CMK (cell line): ENCODE data around the gene AP3S2.
A peak's percentile ranks its signal among the peaks of the same experiment; 100 is the strongest.
"Not testable (repeated sequence)": the region's sequence is repeated elsewhere in the genome, so short reads cannot be mapped to it uniquely, and the experiment has no call there.

ENCODE experiments used
- DNase-seq: peaks from one replicate; pipeline ENCODE4 v3.0.0-alpha.2; 2010; ENCODE audit warnings: low read depth

Gene AP3S2

GRCh38 chr15:89799918-89800498 is 93.8 kb downstream of the AP3S2 start:
- no peak for DNase-seq

DNA sequence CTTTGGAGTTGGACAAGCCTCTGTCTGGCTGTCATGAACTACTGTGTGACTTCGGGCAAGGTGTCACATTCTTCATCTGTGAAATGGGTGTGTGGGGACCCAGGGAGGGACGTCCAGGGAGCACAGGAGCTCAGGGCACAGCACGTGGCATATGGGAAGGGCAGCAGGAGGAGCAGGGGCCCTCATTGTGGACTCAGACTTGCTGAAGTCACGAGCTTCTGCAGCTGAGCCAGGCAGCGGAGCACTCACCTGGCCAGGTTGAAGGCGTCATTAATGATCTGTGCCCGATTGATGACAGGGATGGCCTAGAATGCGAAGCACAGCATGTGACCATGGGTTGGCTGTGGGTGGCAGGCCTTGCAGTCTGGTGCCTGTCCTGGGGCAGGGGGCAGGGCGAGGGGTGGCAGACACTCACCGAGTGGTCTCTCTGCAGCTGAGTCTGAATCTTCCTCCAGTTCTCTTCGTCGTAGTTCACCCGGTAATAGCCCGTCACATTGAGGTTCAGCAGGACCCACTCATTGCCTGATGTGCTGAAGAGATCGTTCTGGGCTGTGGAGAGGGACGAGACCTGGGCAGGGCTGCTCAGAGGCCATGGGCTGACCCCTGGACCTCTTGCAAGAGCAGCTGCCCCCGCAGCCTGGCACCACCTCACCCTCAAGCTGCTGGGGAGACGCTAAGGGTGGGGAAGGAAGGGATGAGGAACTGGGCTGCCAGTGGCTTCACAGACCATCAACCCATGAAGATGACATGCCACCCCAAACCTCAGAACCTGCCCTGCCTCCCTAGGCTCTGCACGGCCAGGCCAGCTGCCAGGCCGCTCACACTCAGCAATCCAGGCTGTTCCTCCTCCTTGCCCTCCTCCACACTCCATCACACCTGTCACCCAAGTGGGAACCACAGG is 94.5 kb downstream of the AP3S2 start:
- no peak for DNase-seq

- DNase-seq: no peak
These were observed 96.1 kb downstream of the AP3S2 start for GRCh38 chr15:89797678-89798201.

DNA sequence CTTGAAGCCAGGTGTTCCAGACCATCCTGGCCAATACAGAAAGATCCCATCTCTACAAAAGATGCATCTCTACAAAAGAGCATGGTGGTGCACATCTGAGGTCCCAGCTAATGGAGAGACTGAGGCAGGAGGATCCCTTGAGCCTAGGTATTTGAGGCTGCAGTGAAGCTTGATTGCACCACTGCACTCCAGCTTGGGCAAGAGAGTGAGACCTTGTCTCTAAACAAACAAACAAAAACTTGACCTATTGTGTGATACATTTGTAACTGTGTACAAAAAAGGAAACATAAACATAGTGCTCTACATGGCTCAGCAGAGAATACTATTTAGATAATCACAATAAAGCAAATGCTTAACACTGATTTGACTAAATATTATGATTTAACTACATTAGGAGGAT is 97.8 kb downstream of the AP3S2 start:
- no peak for DNase-seq

- no peak for DNase-seq
These were observed 99.1 kb downstream of the AP3S2 start for GRCh38 chr15:89794627-89795241.

GRCh38 chr15:89792106-89792805 is 101.5 kb downstream of the AP3S2 start:
- DNase-seq: no peak

- no peak for DNase-seq
These were observed 103.1 kb downstream of the AP3S2 start for GRCh38 chr15:89790661-89791060.

GRCh38 chr15:89790206-89790605 is 103.6 kb downstream of the AP3S2 start:
- no peak for DNase-seq

DNA sequence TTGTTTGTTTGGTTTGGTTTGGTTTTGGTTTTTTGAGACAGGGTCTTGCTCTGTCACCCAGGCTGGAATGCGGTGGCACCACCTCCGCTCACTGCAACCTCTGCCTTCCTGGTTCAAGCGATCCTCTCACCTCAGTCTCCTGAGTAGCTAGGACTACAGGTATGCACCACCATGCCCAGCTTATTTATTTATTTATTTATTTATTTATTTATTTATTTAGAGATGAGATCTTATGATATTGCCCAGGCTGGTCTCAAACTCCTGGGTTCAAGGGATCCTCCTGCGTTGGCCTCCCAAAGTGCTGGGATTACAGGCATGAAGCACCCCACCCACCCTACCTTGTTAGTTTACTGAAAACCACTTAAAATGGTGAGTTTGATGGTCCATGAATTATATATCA is 105.2 kb downstream of the AP3S2 start:
- not testable (repeated sequence) for DNase-seq

GRCh38 chr15:89787944-89788343 is 105.8 kb downstream of the AP3S2 start:
- no peak for DNase-seq

DNA sequence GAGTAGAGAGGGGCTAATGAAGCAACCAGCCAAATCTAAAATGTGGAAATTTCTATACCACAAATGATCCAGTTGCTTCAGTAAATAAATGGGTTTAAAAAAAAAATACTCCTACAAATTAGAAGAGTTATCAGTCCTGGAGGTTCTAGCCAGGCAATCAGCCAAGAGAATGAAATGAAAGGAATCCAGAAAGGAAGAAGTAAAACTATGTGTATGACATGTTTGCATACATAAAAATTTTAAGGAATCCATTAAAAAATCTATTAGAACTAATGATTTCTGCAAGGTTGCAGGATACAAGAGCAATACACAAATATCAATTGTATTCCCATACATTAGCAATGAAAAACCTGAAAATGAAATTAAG is 108.0 kb downstream of the AP3S2 start:
- DNase-seq: no peak

GRCh38 chr15:89785064-89785773 is 108.6 kb downstream of the AP3S2 start:
- DNase-seq: no peak

- no peak for DNase-seq
These were observed 109.2 kb downstream of the AP3S2 start for GRCh38 chr15:89784686-89784960.

- DNase-seq: no peak
These were observed 109.7 kb downstream of the AP3S2 start for GRCh38 chr15:89783861-89784685.

DNA sequence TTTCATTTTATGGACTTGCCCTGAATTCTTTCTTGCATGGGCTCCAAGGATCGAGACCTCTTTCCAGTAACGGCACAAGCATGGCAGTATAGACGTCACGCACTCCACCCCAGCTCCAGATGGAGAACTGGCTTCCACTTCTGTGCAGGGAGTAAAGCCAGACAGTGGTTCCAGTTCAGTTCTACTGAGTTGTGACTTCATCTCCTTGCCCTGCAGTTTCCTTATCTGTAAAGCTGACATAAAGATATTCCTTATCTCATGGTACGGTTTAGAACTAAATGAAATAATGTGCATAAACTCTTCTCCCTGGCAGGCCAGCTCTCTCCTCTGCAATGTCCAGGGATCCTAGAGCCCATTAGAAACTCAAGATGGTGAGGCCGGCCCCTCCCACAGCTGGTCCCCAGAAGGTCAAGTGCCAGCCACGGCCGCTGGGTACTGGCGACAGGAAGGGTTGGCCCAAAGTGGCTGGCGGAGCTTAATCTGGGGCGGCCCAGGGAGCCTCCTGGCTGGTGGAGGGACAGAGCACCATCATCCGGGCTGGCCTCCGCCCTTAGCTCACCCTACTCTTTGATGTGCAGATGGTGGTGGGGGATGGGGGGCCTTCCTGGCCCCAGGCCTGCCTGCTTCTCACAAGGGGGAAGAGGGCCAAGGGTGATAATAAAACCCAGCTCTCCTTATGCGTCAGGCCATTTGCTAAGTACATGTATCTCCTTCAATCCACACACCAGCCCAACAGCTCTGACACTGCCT is 110.5 kb downstream of the AP3S2 start:
- DNase-seq: peak; percentile 87

- not testable (repeated sequence) for DNase-seq
These were observed 111.2 kb downstream of the AP3S2 start for GRCh38 chr15:89782619-89782950.

DNA sequence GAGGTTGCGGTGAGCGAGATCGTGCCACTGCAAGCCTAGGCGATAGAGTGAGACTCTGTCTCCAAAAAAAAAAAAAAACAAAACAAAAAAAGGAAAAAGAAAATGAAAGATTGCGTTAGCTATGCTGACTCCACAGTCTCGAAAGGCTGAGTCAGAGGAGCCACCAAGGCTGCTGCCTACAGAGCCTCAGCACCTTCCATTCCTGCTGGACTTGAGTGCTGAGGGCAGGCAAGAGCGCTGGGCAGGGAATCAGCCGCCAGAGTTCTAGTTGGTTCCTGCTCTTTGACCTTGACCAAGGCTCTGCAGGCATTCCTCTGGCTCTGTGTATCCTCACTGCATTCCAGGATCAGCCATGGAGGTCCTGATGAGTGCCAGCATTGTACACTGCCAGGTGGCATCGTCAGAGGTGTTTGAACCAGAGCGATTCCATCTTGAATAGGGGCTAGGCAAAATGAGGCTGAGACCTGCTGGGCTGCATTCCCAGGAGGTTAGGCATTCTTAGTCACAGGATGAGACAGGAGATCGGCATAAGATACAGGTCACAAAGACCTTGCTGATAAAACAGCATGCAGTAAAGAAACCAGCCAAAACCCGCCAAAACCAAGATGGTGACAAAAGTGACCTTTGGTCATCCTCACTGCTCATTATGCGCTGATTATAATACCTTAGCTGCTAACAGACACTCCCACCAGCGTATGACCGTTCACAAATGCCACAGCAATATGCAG is 111.7 kb downstream of the AP3S2 start:
- no peak for DNase-seq

GRCh38 chr15:89781055-89781454 is 112.7 kb downstream of the AP3S2 start:
- DNase-seq: no peak

DNA sequence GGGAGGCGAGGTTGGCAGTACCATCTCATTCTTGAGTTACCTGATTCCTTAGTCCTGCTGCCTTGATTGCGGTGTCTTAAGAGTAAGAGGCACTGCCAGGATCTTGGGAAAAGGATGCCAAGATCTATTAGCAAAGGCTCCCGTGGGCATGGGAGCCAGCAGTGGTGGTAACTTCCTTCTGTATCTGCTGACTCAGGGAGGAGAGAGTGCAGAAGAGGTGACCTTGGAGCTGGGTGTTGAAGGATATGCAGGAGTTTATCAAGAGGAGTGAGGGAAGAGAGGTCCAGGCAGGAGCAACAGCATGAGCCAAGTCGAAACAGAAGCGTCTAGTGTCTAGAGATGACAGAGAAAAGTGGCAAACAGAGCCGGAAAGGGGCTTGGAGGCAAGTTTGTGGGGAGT is 113.2 kb downstream of the AP3S2 start:
- DNase-seq: no peak
